GM15510 (cell line): Measurements from ENCODE around the gene TMUB1.

Source experiments
- POLR2A ChIP-seq: IDR thresholded peaks from 3 replicates; pipeline ENCODE4 v1.6.1; 2011; ENCODE audit warnings: borderline replicate concordance; ENCODE audit not compliant: insufficient read length; ENCODE audit errors: extremely low read depth

Gene TMUB1

GRCh38 chr7:151053096-151053495 is 30.2 kb downstream of the TMUB1 start:
- no peak for TF ChIP-seq POLR2A

- TF ChIP-seq POLR2A = no peak
Observed at GRCh38 chr7:151051108-151051507, 32.2 kb downstream of the TMUB1 start.

- no peak for TF ChIP-seq POLR2A
Observed at GRCh38 chr7:151048911-151049463, 34.3 kb downstream of the TMUB1 start.

- TF ChIP-seq POLR2A = no peak
Observed at GRCh38 chr7:151047976-151048815, 35.1 kb downstream of the TMUB1 start, which contains the start of gene ASIC3. Gene ASIC3 (plus strand): TSS chr7:151048531. CDS start chr7:151048886, 355 bp downstream.

GRCh38 chr7:151046603-151047573 is 36.4 kb downstream of the TMUB1 start:
- no peak for TF ChIP-seq POLR2A

GRCh38 chr7:151045967-151046366 is 37.3 kb downstream of the TMUB1 start:
- no peak for TF ChIP-seq POLR2A

- no peak for TF ChIP-seq POLR2A
Observed at GRCh38 chr7:151045262-151045661, 38.0 kb downstream of the TMUB1 start.

GRCh38 chr7:151043959-151044358 is 39.3 kb downstream of the TMUB1 start:
- no peak for TF ChIP-seq POLR2A

- TF ChIP-seq POLR2A = no peak
Observed at GRCh38 chr7:151040616-151041375, 42.5 kb downstream of the TMUB1 start.

- no peak for TF ChIP-seq POLR2A
Observed at GRCh38 chr7:151039850-151040548, 43.3 kb downstream of the TMUB1 start.

GRCh38 chr7:151038951-151039849 is 44.1 kb downstream of the TMUB1 start:
- TF ChIP-seq POLR2A = no peak

- TF ChIP-seq POLR2A = no peak
Observed at GRCh38 chr7:151035902-151036301, 47.4 kb downstream of the TMUB1 start.
